WTC11 (cell line): Measurements from ENCODE around the gene FBLN2. TPM values are rescaled to one million over a fixed set of nuclear protein-coding genes. Genes with fewer than 3 reads are reported as not detected.

Experiments
- ATAC-seq: fragments of 200-7000 bp; cut with Tn5 transposase; 2 replicates; pipeline ENCODE4 v1.10.0; 2021; ENCODE audit warnings: mild to moderate bottlenecking, moderate library complexity
- CTCF ChIA-PET: fragments of 300-600 bp; sonication (Branson Sonifier 250); formaldehyde crosslinking; loops from one replicate; lab custom pipeline; 2021; ENCODE audit warnings: antibody characterized with exemption; lab: Charles Lee
- POLR2A ChIA-PET: fragments of 350-600 bp; sonication (Branson Sonifier 250); formaldehyde crosslinking; loops from one replicate; lab custom pipeline; 2021; ENCODE audit warnings: antibody characterized with exemption; lab: Charles Lee
- DNase-seq: peaks from one replicate; pipeline ENCODE4 v3.0.0; 2021; ENCODE audit warnings: low spot score
- H3K27ac Mint-ChIP-seq: 2 replicates; pipeline ENCODE4 v1.8.0; 2021; ENCODE audit warnings: mixed read lengths
- H3K27me3 Mint-ChIP-seq: 2 replicates; pipeline ENCODE4 v1.8.0; 2021; ENCODE audit warnings: low read depth, mild to moderate bottlenecking, moderate library complexity, mixed read lengths
- H3K36me3 Mint-ChIP-seq: 2 replicates; pipeline ENCODE4 v1.8.0; 2021; ENCODE audit warnings: mixed read lengths
- H3K4me1 Mint-ChIP-seq: 2 replicates; pipeline ENCODE4 v1.8.0; 2022; ENCODE audit warnings: mixed read lengths
- H3K4me3 Mint-ChIP-seq: 2 replicates; pipeline ENCODE4 v1.8.0; 2021; ENCODE audit warnings: mild to moderate bottlenecking, moderate library complexity, mixed read lengths
- H3K9me3 Mint-ChIP-seq: 2 replicates; pipeline ENCODE4 v1.8.0; 2021; ENCODE audit warnings: mixed read lengths
- ELF4 ChIP-seq: sonication (generic); formaldehyde crosslinking; IDR thresholded peaks from 2 replicates; pipeline ENCODE4 v1.8.1; 2022; ENCODE audit warnings: low read depth, mild to moderate bottlenecking, moderate library complexity, missing genetic modification reagents
- FOXK1 ChIP-seq: sonication (generic); formaldehyde crosslinking; IDR thresholded peaks from 2 replicates; pipeline ENCODE4 v1.8.0; 2022; ENCODE audit warnings: mild to moderate bottlenecking, moderate library complexity, missing genetic modification reagents
- GRHL2 ChIP-seq: fragments of 250-450 bp; sonication (Bioruptor Pico); IDR thresholded peaks from 2 replicates; pipeline ENCODE4 v1.8.0; 2022; ENCODE audit warnings: mild to moderate bottlenecking, moderate library complexity; ENCODE audit not compliant: insufficient replicate concordance, severe bottlenecking
- JUN ChIP-seq: sonication (generic); formaldehyde crosslinking; IDR thresholded peaks from 2 replicates; pipeline ENCODE4 v1.8.0; 2023; ENCODE audit warnings: mild to moderate bottlenecking, missing genetic modification reagents
- KAT7 ChIP-seq: sonication (generic); formaldehyde crosslinking; IDR thresholded peaks from 2 replicates; pipeline ENCODE4 v1.8.1; 2023; ENCODE audit warnings: missing genetic modification reagents, mild to moderate bottlenecking, borderline replicate concordance
- MYBL2 ChIP-seq: sonication (generic); formaldehyde crosslinking; IDR thresholded peaks from 2 replicates; pipeline ENCODE4 v1.8.1; 2023; ENCODE audit warnings: mild to moderate bottlenecking, moderate library complexity, missing genetic modification reagents
- ZBTB21 ChIP-seq: sonication (generic); formaldehyde crosslinking; IDR thresholded peaks from 2 replicates; pipeline ENCODE4 v1.8.1; 2023; ENCODE audit warnings: mild to moderate bottlenecking, missing genetic modification reagents, borderline replicate concordance
- ZNF263 ChIP-seq: sonication (generic); formaldehyde crosslinking; IDR thresholded peaks from 2 replicates; pipeline ENCODE4 v1.8.1; 2022; ENCODE audit warnings: low read depth, mild to moderate bottlenecking, moderate library complexity, missing genetic modification reagents
- ZNF671 ChIP-seq: fragments of 250-450 bp; sonication (Bioruptor Pico); IDR thresholded peaks from 2 replicates; pipeline ENCODE4 v1.8.0; 2021; ENCODE audit warnings: mild to moderate bottlenecking
- total RNA-seq: library from RNA; stranded (reverse); gene quantifications from 3 replicates; pipeline ENCODE4 v1.2.3, GENCODE V29; 2021
- TF ChIP-seq, protein P1 (sequence below): fragments of 250-450 bp; sonication (Bioruptor Pico); IDR thresholded peaks from 2 replicates; pipeline ENCODE4 v1.9.0; 2021; ENCODE audit warnings: mild to moderate bottlenecking
- TF ChIP-seq, protein P2 (sequence below): sonication (generic); formaldehyde crosslinking; IDR thresholded peaks from 2 replicates; pipeline ENCODE4 v1.8.1; 2023; ENCODE audit warnings: mild to moderate bottlenecking, missing genetic modification reagents, moderate library complexity
- TF ChIP-seq, protein P3 (sequence below): sonication (generic); formaldehyde crosslinking; IDR thresholded peaks from 2 replicates; pipeline ENCODE4 v1.8.0; 2022; ENCODE audit warnings: mild to moderate bottlenecking, missing genetic modification reagents
- TF ChIP-seq, protein P4 (sequence below): fragments of 250-450 bp; sonication (Bioruptor Pico); IDR thresholded peaks from 2 replicates; pipeline ENCODE4 v1.9.0; 2021; ENCODE audit warnings: mild to moderate bottlenecking
- TF ChIP-seq, protein P5 (sequence below): fragments of 200-600 bp; IDR thresholded peaks from 2 replicates; pipeline ENCODE4 v1.8.0; 2022; ENCODE audit warnings: antibody characterized with exemption

Gene FBLN2
- total RNA-seq, 1 experiment from 2014 or later, result 20.7 TPM

DNA sequence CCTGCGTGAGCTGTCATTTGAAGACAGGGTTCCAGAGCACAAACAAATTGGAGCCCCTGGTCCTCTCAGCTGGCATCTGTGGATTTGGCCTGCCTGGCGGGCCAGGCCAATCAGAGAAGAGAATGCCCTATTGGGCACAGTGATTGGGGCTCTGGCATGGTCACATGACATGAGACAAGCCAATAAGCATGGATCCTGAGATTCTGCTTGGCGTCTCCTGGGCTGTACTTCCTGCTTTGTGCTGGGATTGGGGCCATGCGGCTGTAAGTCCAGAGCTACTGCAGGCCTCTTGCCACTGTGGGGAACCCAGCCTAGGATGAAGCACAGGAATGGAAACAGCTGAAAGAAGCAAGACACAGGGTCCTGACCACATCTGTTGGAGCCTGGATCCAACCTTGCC lies 121.4 kb downstream of the FBLN2 start (continued):
- TF ChIP-seq, protein P1, sequence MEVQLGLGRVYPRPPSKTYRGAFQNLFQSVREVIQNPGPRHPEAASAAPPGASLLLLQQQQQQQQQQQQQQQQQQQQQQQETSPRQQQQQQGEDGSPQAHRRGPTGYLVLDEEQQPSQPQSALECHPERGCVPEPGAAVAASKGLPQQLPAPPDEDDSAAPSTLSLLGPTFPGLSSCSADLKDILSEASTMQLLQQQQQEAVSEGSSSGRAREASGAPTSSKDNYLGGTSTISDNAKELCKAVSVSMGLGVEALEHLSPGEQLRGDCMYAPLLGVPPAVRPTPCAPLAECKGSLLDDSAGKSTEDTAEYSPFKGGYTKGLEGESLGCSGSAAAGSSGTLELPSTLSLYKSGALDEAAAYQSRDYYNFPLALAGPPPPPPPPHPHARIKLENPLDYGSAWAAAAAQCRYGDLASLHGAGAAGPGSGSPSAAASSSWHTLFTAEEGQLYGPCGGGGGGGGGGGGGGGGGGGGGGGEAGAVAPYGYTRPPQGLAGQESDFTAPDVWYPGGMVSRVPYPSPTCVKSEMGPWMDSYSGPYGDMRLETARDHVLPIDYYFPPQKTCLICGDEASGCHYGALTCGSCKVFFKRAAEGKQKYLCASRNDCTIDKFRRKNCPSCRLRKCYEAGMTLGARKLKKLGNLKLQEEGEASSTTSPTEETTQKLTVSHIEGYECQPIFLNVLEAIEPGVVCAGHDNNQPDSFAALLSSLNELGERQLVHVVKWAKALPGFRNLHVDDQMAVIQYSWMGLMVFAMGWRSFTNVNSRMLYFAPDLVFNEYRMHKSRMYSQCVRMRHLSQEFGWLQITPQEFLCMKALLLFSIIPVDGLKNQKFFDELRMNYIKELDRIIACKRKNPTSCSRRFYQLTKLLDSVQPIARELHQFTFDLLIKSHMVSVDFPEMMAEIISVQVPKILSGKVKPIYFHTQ (CRISPR knock-in tag), result no peak
- no peak for TF ChIP-seq ZBTB21 (CRISPR knock-in tag)
- TF ChIP-seq, protein P2, sequence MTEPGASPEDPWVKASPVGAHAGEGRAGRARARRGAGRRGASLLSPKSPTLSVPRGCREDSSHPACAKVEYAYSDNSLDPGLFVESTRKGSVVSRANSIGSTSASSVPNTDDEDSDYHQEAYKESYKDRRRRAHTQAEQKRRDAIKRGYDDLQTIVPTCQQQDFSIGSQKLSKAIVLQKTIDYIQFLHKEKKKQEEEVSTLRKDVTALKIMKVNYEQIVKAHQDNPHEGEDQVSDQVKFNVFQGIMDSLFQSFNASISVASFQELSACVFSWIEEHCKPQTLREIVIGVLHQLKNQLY, result no peak
- TF ChIP-seq, protein P3, sequence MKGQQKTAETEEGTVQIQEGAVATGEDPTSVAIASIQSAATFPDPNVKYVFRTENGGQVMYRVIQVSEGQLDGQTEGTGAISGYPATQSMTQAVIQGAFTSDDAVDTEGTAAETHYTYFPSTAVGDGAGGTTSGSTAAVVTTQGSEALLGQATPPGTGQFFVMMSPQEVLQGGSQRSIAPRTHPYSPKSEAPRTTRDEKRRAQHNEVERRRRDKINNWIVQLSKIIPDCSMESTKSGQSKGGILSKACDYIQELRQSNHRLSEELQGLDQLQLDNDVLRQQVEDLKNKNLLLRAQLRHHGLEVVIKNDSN (CRISPR knock-in tag), result 0 out of 2 replicates have a peak, but pooled peaks have one; percentile 21

DNA sequence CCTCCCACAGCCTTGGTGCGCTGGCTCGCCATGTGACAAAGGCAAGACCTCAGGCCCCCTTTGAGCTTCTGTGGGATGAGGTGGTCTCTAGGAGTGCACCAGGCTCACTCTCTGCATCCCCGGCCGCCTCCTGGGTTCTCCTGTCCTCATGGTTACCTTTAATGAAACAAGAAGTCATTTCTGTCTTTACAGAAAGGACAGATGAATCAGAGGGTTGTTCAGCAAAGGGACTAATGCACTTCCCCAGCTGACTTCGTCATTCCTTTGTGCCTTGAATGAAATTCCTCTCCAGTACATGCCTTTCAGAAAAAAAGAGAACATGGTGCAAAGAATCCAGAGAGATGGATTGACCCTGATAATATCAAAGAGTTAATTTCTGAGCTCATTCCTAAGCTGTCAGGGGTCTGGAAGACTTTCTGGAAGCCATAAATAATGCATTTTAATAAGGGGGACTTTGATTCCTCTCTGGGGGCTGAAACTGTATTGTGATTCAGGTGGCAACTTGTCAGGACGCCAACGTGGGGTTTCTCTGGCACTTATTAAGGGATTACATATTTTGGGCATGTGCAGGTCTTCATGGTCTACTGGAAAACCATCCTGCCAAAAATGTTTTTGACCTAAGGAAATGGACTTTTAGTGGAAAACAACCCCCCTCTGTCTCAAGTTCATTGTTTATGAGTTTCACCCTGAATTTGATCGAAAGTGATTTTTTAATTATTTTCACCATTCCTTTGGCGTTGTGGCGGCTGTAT lies 122.7 kb downstream of the FBLN2 start:
- H3K4me3 Mint-ChIP-seq, result no peak overlapping the region
- POLR2A ChIA-PET, result no interaction called here
- ATAC-seq, result no peak

DNA sequence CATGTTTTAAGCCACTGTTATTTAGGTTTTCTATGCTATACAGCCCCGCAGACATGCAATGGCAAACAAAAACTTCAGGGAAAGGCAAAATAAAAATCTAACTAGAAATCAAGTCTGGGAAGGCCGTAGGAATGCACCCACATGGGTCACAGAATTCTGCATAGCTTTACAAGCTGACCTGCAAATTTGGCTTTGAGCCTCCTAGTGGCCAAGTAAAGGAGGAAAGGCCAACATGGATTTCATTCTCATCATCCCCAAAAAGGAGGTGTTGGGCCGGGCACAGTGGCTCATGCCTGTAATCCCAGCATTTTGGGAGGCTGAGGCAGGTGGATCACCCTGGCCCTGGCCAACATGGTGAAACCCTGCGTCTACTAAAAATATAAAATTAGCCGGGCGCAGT lies 124.3 kb downstream of the FBLN2 start:
- ATAC-seq (peak; percentile 73), DNase-seq (no peak)
- Mint-ChIP-seq H3K4me3 (no peak overlapping the region), H3K27ac (no peak overlapping the region), H3K9me3 (no peaks in the 10 kb centered on the region), H3K36me3 (no peaks in the 10 kb centered on the region), H3K4me1 (no peaks in the 10 kb centered on the region), H3K27me3 (peaks cover 4% of the 10 kb centered on the region)
- no peak for TF ChIP-seq MYBL2
- no peak for TF ChIP-seq KAT7 (CRISPR knock-in tag)
- no peak for TF ChIP-seq GRHL2 (CRISPR knock-in tag)
- no peak for TF ChIP-seq FOXK1 (CRISPR knock-in tag)
- TF ChIP-seq JUN (CRISPR knock-in tag), result no peak
- TF ChIP-seq ZNF263, result no peak
- TF ChIP-seq ZNF671 (CRISPR knock-in tag), result no peak
- TF ChIP-seq, protein P4, sequence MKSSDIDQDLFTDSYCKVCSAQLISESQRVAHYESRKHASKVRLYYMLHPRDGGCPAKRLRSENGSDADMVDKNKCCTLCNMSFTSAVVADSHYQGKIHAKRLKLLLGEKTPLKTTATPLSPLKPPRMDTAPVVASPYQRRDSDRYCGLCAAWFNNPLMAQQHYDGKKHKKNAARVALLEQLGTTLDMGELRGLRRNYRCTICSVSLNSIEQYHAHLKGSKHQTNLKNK (CRISPR knock-in tag), result no peak
- TF ChIP-seq, protein P5, sequence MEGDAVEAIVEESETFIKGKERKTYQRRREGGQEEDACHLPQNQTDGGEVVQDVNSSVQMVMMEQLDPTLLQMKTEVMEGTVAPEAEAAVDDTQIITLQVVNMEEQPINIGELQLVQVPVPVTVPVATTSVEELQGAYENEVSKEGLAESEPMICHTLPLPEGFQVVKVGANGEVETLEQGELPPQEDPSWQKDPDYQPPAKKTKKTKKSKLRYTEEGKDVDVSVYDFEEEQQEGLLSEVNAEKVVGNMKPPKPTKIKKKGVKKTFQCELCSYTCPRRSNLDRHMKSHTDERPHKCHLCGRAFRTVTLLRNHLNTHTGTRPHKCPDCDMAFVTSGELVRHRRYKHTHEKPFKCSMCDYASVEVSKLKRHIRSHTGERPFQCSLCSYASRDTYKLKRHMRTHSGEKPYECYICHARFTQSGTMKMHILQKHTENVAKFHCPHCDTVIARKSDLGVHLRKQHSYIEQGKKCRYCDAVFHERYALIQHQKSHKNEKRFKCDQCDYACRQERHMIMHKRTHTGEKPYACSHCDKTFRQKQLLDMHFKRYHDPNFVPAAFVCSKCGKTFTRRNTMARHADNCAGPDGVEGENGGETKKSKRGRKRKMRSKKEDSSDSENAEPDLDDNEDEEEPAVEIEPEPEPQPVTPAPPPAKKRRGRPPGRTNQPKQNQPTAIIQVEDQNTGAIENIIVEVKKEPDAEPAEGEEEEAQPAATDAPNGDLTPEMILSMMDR, result peak; percentile 27; the same call in 1 of the 2 replicates
- ChIA-PET POLR2A (interaction anchor here (0.7 kb wide), 1 partner anchor 211 kb away, joined by 5 read pairs; no protein-coding TSS in a partner anchor), CTCF (interaction anchor here (0.7 to 4.5 kb wide), 11 partner anchors 13 to 212 kb away, joined by 3 to 24 read pairs (median 4); partner anchors contain the start of gene WNT7A)

More for the DNA sequence above, 122.7 kb downstream of the FBLN2 start:
- CTCF ChIA-PET, result interaction anchor here (0.8 to 4.5 kb wide), 4 partner anchors 14 to 209 kb away, joined by 3 to 24 read pairs (median 14); partner anchors contain the start of gene WNT7A
- Mint-ChIP-seq H3K27ac (no peak overlapping the region), H3K36me3 (no peaks in the 10 kb centered on the region), H3K9me3 (no peaks in the 10 kb centered on the region), H3K4me1 (peaks cover 7% of the 10 kb centered on the region), H3K27me3 (peaks cover 4% of the 10 kb centered on the region; the same call in 1 of the 2 replicates)
- no peak for DNase-seq
- TF ChIP-seq ELF4 (CRISPR knock-in tag), result no peak
- TF ChIP-seq, all 79 proteins: peak for 0
